Gastrocnemius medialis (tissue), 4 donors: ENCODE results near the gene DNMT1. TPM values are rescaled to one million over a fixed set of nuclear protein-coding genes. Genes with fewer than 3 reads are reported as not detected.

Experiments used
- ATAC-seq, 2 donors: fragments of 150-250 bp; one replicate each; pipeline ENCODE4 v1.9.1; 2016
- DNase-seq, 2 donors: peaks; one replicate each; pipeline ENCODE4 v3.0.0-alpha.2; 2019
- H3K27ac ChIP-seq, 4 donors: fragments of 200-600 bp; sonication (generic); 1 replicate in 1 of 4; 2 replicates in 3 of 4; pipeline ENCODE4 v1.5.1; 2016 to 2018; ENCODE audit warnings: mild to moderate bottlenecking in 2 of 4, moderate library complexity in 1 of 4
- H3K27me3 ChIP-seq, 3 donors: fragments of 200-600 bp; sonication (generic) in 2 of 3; 1 replicate in 1 of 3; 2 replicates in 2 of 3; pipeline versions ENCODE4 v1.5.1 to v1.6.0; 2016 to 2019; ENCODE audit warnings: mild to moderate bottlenecking in 1 of 3, moderate library complexity in 1 of 3
- H3K36me3 ChIP-seq, 2 donors: fragments of 200-600 bp; sonication (generic) in 1 of 2; one replicate each; pipeline ENCODE4 v1.5.1; 2017 to 2018
- H3K4me1 ChIP-seq, 2 donors: fragments of 200-600 bp; sonication (generic) in 1 of 2; one replicate each; pipeline ENCODE4 v1.5.1; 2016 to 2017; ENCODE audit warnings: mild to moderate bottlenecking in 2 of 2
- H3K4me3 ChIP-seq, 4 donors: fragments of 200-600 bp; sonication (generic) in 3 of 4; 1 replicate in 1 of 4; 2 replicates in 3 of 4; pipeline ENCODE4 v1.5.1; 2016 to 2019; ENCODE audit warnings: mild to moderate bottlenecking in 2 of 4
- H3K9me3 ChIP-seq, 3 donors: fragments of 200-600 bp; sonication (generic) in 2 of 3; 1 replicate in 1 of 3; 2 replicates in 2 of 3; pipeline ENCODE4 v1.5.1; 2016 to 2019
- POLR2A ChIP-seq, 2 donors: fragments of 450-650 bp; IDR thresholded peaks; one replicate each; pipeline ENCODE4 v1.6.1; 2017; ENCODE audit warnings: antibody characterized with exemption in 2 of 2, mild to moderate bottlenecking in 2 of 2, moderate library complexity in 2 of 2
- in situ Hi-C, 4 donors: fragments of 200-750 bp; cut with MboI; loops; one replicate each; pipeline versions ENCODE4 v1.15.0 to v1.8.0; 2017; ENCODE audit warnings: low sequenced_read_pairs in 4 of 4
- intact Hi-C: fragments of 100-400 bp; cut with DNase I; formaldehyde crosslinking; loops from one replicate; pipeline ENCODE4 v1.15.1; 2023; ENCODE audit warnings: low total_unique reads
- total RNA-seq, 4 donors: library from RNA; depleted of rRNA; stranded (reverse); fragments of >200 nt; gene quantifications; one replicate each; pipeline versions ENCODE4 v1.1.0 to v1.2.3, GENCODE V29; 2016
- TF ChIP-seq, protein P1 (sequence below), 5 experiments: fragments of 450-650 bp in 3 of 5; fragments of 200-600 bp in 2 of 5; sonication (generic) in 2 of 5; IDR thresholded peaks in 4 of 5; conservative IDR thresholded peaks in 1 of 5; 1 replicate in 4 of 5; 2 replicates in 1 of 5; pipeline ENCODE4 v1.5.1; 2016 to 2019; ENCODE audit warnings: antibody characterized with exemption in 5 of 5, mild to moderate bottlenecking in 3 of 5, moderate library complexity in 3 of 5

Gene DNMT1
- total RNA-seq, 4 donors from 2014 or later: 11.5 to 43.0 (median 17.7) TPM

DNA sequence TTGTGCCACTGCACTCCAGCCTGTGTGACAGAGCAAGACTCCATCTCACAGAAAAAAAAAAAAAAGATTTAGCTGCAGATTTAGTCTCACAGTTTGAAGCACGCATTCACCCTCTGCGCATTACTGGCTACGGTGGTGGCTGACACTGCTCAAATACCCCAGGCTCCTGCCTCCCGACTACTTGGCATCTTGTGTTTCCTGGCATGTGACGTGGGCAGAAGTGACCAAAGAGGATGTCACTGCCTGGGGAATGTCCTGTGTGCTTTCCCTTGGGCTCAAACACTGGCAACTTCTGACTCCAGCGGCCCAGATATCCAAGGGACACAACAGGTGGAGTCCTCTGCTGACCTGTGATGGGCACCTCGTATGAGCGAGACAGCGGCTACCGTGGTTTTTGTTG, 50.4 kb downstream of the DNMT1 start:
- H3K27ac ChIP-seq: no peak overlapping the region
- no peak overlapping the region for H3K4me3 ChIP-seq
- no peaks in the 10 kb centered on the region for H3K4me1 ChIP-seq
- in situ Hi-C loops: no loop called here
- H3K36me3 ChIP-seq: peaks cover 0 to 76% of the 10 kb centered on the region in 2 donors
- no peaks in the 10 kb centered on the region for H3K9me3 ChIP-seq
- intact Hi-C loops: no loop called here
- H3K27me3 ChIP-seq: no peaks in the 10 kb centered on the region
- TF ChIP-seq POLR2A (IDR thresholded peaks at IDR 0.05): no peak
- TF ChIP-seq, protein P1, sequence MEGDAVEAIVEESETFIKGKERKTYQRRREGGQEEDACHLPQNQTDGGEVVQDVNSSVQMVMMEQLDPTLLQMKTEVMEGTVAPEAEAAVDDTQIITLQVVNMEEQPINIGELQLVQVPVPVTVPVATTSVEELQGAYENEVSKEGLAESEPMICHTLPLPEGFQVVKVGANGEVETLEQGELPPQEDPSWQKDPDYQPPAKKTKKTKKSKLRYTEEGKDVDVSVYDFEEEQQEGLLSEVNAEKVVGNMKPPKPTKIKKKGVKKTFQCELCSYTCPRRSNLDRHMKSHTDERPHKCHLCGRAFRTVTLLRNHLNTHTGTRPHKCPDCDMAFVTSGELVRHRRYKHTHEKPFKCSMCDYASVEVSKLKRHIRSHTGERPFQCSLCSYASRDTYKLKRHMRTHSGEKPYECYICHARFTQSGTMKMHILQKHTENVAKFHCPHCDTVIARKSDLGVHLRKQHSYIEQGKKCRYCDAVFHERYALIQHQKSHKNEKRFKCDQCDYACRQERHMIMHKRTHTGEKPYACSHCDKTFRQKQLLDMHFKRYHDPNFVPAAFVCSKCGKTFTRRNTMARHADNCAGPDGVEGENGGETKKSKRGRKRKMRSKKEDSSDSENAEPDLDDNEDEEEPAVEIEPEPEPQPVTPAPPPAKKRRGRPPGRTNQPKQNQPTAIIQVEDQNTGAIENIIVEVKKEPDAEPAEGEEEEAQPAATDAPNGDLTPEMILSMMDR (IDR thresholded peaks at IDR 0.05 in 4 of 5, conservative IDR thresholded peaks at IDR 0.05 in 1 of 5): no peak
- DNase-seq: no peak
- no peak for ATAC-seq

DNA sequence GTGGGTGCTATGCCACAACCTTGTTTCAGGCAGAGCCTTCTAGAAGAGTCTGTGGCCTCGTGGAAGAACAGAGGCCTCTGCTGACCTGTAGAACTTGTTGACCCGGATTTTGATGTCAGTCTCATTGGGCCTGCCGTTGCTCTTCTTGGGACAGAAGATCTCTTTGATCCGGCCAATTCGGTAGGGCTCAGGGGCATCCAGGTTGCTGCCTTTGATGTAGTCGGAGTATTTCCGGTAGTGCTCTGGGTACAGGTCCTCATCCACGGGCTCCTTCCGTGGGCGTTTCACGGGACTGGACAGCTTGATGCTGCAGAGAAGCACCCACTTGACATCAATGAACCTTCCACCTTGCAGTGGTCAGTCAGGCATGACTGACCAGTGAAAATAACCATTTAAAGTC, 51.1 kb downstream of the DNMT1 start:
- ATAC-seq: no peak
- DNase-seq: no peak
- no peaks in the 10 kb centered on the region for H3K27me3 ChIP-seq
- peaks cover 0 to 72% of the 10 kb centered on the region in 2 donors for H3K36me3 ChIP-seq
- no peak overlapping the region for H3K4me3 ChIP-seq
- in situ Hi-C loops (no loop called here), intact Hi-C loops (no loop called here)
- no peaks in the 10 kb centered on the region for H3K4me1 ChIP-seq
- no peaks in the 10 kb centered on the region for H3K9me3 ChIP-seq
- TF ChIP-seq, protein P1 (IDR thresholded peaks at IDR 0.05 in 4 of 5, conservative IDR thresholded peaks at IDR 0.05 in 1 of 5): no peak
- TF ChIP-seq POLR2A (IDR thresholded peaks at IDR 0.05): no peak
- H3K27ac ChIP-seq: no peak overlapping the region

DNA sequence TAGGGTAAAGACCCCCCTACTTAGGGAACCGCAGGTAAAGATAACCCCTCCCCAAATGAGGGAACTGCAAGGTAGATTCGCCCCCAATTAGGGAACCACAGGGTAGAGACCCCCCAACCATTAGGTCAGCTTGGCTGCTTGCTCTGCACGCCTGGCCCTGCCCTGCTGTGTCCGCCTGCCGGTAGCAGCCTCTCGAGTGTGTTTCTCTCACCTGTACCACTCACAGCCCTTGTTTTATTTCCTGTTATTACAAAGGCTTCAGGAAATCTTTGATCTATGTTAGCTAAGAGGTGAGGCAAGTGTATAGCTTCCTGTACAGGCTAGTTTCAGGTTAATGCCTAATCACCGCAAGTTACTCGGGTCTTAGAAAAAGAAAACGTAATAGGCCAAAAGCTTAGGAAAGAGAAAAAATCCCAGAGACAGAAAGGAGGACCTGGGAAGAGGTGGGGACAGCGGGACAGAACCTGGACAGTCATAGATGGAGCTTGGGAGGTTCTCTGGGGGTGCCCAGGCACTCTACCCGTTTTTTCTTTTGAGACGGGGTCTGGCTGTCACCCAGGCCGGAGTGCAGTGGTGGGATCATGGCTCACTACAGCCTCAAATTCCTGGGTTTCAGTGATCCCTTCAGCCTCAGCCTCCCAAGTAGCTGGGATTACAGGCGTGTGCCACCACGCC, 51.9 kb downstream of the DNMT1 start:
- H3K4me1 ChIP-seq: no peaks in the 10 kb centered on the region
- in situ Hi-C loops (no loop called here), intact Hi-C loops (no loop called here)
- no peak for DNase-seq
- no peak for ATAC-seq
- H3K27ac ChIP-seq: no peak overlapping the region
- H3K36me3 ChIP-seq: peaks cover 0 to 71% of the 10 kb centered on the region in 2 donors
- no peaks in the 10 kb centered on the region for H3K27me3 ChIP-seq
- H3K9me3 ChIP-seq: no peaks in the 10 kb centered on the region
- TF ChIP-seq POLR2A (IDR thresholded peaks at IDR 0.05): no peak
- TF ChIP-seq, protein P1 (IDR thresholded peaks at IDR 0.05 in 4 of 5, conservative IDR thresholded peaks at IDR 0.05 in 1 of 5): no peak
- no peak overlapping the region for H3K4me3 ChIP-seq

DNA sequence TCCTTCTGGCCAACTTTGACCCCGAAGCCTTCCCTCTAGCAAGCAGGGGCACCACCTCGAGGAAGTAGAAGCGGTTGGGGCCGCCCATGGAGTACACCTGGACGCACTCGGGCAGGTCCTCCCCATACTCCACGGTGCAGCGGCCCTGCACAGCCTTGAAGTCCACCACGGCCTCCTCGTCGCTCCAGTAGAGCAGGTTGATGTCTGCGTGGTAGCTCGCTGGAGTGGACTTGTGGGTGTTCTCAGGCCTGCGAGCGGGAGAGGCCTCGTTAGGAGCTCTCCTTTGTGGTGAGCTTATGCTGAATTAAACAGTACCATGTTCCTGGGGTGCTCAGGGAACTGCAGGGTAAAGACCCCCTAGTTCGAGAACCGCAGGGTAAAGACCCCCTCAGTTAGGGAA, 52.8 kb downstream of the DNMT1 start:
- H3K4me3 ChIP-seq: no peak overlapping the region
- in situ Hi-C loops: no loop called here
- peaks cover 0 to 79% of the 10 kb centered on the region in 2 donors for H3K36me3 ChIP-seq
- intact Hi-C loops: no loop called here
- H3K27ac ChIP-seq: no peak overlapping the region
- TF ChIP-seq POLR2A (IDR thresholded peaks at IDR 0.05): no peak
- TF ChIP-seq, protein P1 (IDR thresholded peaks at IDR 0.05 in 4 of 5, conservative IDR thresholded peaks at IDR 0.05 in 1 of 5): no peak
- H3K9me3 ChIP-seq: no peaks in the 10 kb centered on the region
- H3K4me1 ChIP-seq: no peaks in the 10 kb centered on the region
- no peak for DNase-seq
- H3K27me3 ChIP-seq: no peaks in the 10 kb centered on the region
- no peak for ATAC-seq

DNA sequence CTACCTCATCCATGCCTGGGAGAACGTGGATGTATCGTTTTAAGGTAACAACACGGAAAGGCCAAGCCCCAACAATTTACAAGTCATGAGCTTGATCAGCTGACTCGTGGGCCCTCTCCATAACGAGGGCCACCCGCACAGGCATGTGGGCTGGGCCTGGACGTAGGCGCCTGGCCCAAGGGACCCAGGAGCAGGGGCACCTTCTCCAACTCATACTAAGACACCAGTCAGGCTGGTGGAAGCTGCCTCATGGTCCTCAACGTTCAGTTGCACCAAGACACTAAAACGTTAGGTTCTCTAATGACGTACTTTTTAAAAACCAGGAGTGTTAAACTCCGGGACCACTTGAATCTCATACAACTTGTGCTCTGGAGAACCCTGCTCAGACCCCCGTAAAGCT, 53.3 kb downstream of the DNMT1 start:
- H3K36me3 ChIP-seq: peaks cover 0 to 83% of the 10 kb centered on the region in 2 donors
- H3K9me3 ChIP-seq: no peaks in the 10 kb centered on the region
- TF ChIP-seq, protein P1 (IDR thresholded peaks at IDR 0.05 in 4 of 5, conservative IDR thresholded peaks at IDR 0.05 in 1 of 5): no peak
- no peak for TF ChIP-seq POLR2A (IDR thresholded peaks at IDR 0.05)
- intact Hi-C loops (no loop called here), in situ Hi-C loops (no loop called here)
- ATAC-seq (no peak), DNase-seq (no peak)
- no peak overlapping the region for H3K4me3 ChIP-seq
- H3K4me1 ChIP-seq: no peaks in the 10 kb centered on the region
- no peaks in the 10 kb centered on the region for H3K27me3 ChIP-seq
- no peak overlapping the region for H3K27ac ChIP-seq
